ENCODE data around the gene DIPK1B.
"Not testable (repeated sequence)": the region's sequence is repeated elsewhere in the genome, so short reads cannot be mapped to it uniquely, and the experiment has no call there.

The DIPK1B gene

GRCh38 chr9:136748666-136749611 lies 36.6 kb downstream of the DIPK1B start:
- Histone ChIP-seq H3K4me1 (ENCODE audit: insufficient read depth, low read length) (no peaks in the 10 kb centered on the region), H3K27me3 (ENCODE audit: insufficient read depth, low read length) (peaks cover 15% of the 10 kb centered on the region), H3K9me3 (ENCODE audit: low read length) (peaks cover 7% of the 10 kb centered on the region), H3K4me3 (ENCODE audit: low read length) (no peak overlapping the region), H2AFZ (ENCODE audit: low read depth, low read length) (no peak overlapping the region), H3K36me3 (ENCODE audit: insufficient read depth, low read length) (no peaks in the 10 kb centered on the region)

DNA sequence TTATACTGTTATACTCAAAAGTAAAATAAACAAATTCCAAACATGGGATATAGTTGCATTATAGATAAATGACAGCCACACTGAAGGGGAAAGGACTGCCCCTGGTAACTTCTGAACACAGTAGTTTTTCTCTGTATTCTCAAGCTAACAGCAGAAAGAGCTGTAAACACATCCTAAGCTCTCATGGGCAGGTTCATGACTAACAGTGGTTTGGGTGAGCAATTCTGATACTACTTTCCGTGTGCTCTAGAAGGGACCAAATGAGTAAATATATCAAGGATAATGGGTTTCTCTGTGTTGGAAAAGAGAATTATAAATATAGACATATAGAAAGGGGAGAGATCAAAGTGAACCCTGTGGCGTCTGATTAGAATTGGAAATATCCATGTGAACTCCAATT lies 38.2 kb downstream of the DIPK1B start:
- H2AFZ ChIP-seq (ENCODE audit: low read depth, low read length) = no peak overlapping the region
- H3K36me3 ChIP-seq (ENCODE audit: insufficient read depth, low read length) = no peaks in the 10 kb centered on the region
- H3K27me3 ChIP-seq (ENCODE audit: insufficient read depth, low read length) = peaks cover 13% of the 10 kb centered on the region
- H3K4me1 ChIP-seq (ENCODE audit: insufficient read depth, low read length) = no peaks in the 10 kb centered on the region
- peaks cover 7% of the 10 kb centered on the region for H3K9me3 ChIP-seq (ENCODE audit: low read length)
- H3K4me3 ChIP-seq (ENCODE audit: low read length) = no peak overlapping the region

DNA sequence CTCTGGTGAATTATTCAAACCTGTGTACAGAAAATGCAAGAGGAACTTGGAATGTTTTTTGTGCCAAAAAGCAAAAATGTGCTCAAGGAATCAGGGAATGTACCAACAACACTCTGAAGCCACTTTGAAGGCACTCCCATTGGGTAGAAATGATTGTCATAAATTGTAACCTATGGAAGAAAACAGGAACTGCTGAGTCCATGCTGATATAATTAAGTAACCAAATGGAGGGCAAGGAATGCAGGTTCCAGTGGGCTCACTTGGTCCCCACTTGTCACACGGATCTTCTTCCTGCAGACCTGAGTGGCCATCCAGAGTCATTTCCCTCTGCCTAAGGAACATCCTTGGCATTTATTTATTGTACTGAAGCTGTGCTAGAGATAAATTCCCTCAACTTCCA lies 38.9 kb downstream of the DIPK1B start:
- Histone ChIP-seq H3K9me3 (ENCODE audit: low read length) (peaks cover 7% of the 10 kb centered on the region), H2AFZ (ENCODE audit: low read depth, low read length) (no peak overlapping the region), H3K4me1 (ENCODE audit: insufficient read depth, low read length) (no peaks in the 10 kb centered on the region), H3K4me3 (ENCODE audit: low read length) (no peak overlapping the region), H3K36me3 (ENCODE audit: insufficient read depth, low read length) (no peaks in the 10 kb centered on the region), H3K27me3 (ENCODE audit: insufficient read depth, low read length) (peaks cover 11% of the 10 kb centered on the region)

DNA sequence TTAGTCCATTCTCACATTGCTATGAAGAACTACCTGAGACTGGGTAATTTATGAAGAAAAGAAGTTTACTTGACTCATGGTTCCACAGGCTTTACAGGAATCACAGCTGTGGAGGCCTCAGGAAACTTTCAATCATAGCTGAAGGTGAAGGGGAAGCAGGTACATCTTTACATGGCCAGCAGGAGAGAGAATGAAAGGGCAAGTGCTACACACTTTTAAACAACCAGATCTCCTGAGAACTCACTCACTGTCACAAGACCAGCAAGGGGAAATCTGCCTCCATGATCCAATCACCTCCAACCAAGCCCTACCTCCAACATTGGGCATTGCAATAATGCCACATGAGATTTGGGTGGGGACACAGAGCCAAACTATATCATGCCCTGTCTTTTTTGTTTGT lies 39.4 kb downstream of the DIPK1B start:
- H3K4me3 ChIP-seq (ENCODE audit: low read length) = no peak overlapping the region
- peaks cover 11% of the 10 kb centered on the region for H3K27me3 ChIP-seq (ENCODE audit: insufficient read depth, low read length)
- H3K36me3 ChIP-seq (ENCODE audit: insufficient read depth, low read length) = no peaks in the 10 kb centered on the region
- H3K4me1 ChIP-seq (ENCODE audit: insufficient read depth, low read length) = no peaks in the 10 kb centered on the region
- peaks cover 7% of the 10 kb centered on the region for H3K9me3 ChIP-seq (ENCODE audit: low read length)
- no peak overlapping the region for H2AFZ ChIP-seq (ENCODE audit: low read depth, low read length)

- Histone ChIP-seq H2AFZ (ENCODE audit: low read depth, low read length) (no peak overlapping the region), H3K4me3 (ENCODE audit: low read length) (no peak overlapping the region), H3K4me1 (ENCODE audit: insufficient read depth, low read length) (no peaks in the 10 kb centered on the region), H3K36me3 (ENCODE audit: insufficient read depth, low read length) (no peaks in the 10 kb centered on the region), H3K9me3 (ENCODE audit: low read length) (peaks cover 7% of the 10 kb centered on the region), H3K27me3 (ENCODE audit: insufficient read depth, low read length) (peaks cover 11% of the 10 kb centered on the region)
These were observed 41.1 kb downstream of the DIPK1B start for GRCh38 chr9:136753371-136754058.

DNA sequence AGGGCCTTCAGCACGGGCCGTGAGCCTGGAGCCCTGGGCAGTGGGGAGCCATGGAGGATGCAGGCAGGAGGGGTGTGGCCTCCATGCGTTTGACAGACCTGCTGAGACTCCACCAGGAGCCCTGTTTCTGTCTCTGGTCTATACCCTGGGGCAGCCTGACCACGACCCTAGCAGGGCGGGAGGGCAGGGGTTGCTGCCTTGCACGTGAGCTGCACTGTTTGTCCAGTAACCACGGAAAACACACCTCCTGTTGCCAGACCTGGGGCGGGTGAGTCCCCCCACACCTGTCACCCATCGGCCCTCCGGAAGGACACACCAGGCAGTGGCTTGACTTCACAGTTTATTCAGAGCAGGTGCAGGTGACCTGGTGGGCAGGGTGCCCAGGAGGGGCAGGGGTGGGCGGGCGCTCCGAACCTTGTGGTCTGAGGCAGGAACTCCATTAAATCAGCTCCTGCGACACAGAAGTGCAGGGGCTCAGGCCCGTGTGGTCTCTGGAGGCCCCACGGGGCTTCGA lies 41.7 kb downstream of the DIPK1B start:
- peaks cover 7% of the 10 kb centered on the region for H3K27me3 ChIP-seq (ENCODE audit: insufficient read depth, low read length)

GRCh38 chr9:136754626-136755301 lies 42.4 kb downstream of the DIPK1B start:
- Histone ChIP-seq H2AFZ (ENCODE audit: low read depth, low read length) (no peak overlapping the region), H3K9me3 (ENCODE audit: low read length) (peaks cover 7% of the 10 kb centered on the region)

More for the DNA sequence above, 41.7 kb downstream of the DIPK1B start:
- Histone ChIP-seq H3K9me3 (ENCODE audit: low read length) (peaks cover 7% of the 10 kb centered on the region), H3K4me1 (ENCODE audit: insufficient read depth, low read length) (no peaks in the 10 kb centered on the region), H3K36me3 (ENCODE audit: insufficient read depth, low read length) (no peaks in the 10 kb centered on the region), H3K4me3 (ENCODE audit: low read length) (no peak overlapping the region), H2AFZ (ENCODE audit: low read depth, low read length) (no peak overlapping the region)

GRCh38 chr9:136755302-136756133 lies 43.1 kb downstream of the DIPK1B start:
- not testable (repeated sequence) for H3K4me1 ChIP-seq (ENCODE audit: insufficient read depth, low read length); H3K27me3 ChIP-seq (ENCODE audit: insufficient read depth, low read length); H2AFZ ChIP-seq (ENCODE audit: low read depth, low read length); H3K4me3 ChIP-seq (ENCODE audit: low read length); H3K9me3 ChIP-seq (ENCODE audit: low read length); H3K36me3 ChIP-seq (ENCODE audit: insufficient read depth, low read length)

More at GRCh38 chr9:136754626-136755301, 42.4 kb downstream of the DIPK1B start:
- Histone ChIP-seq H3K4me3 (ENCODE audit: low read length) (no peak overlapping the region), H3K4me1 (ENCODE audit: insufficient read depth, low read length) (no peaks in the 10 kb centered on the region), H3K36me3 (ENCODE audit: insufficient read depth, low read length) (no peaks in the 10 kb centered on the region), H3K27me3 (ENCODE audit: insufficient read depth, low read length) (peaks cover 3% of the 10 kb centered on the region)

- H3K9me3 ChIP-seq (ENCODE audit: low read length) = peaks cover 7% of the 10 kb centered on the region
These were observed 43.7 kb downstream of the DIPK1B start for GRCh38 chr9:136756134-136756438.

DNA sequence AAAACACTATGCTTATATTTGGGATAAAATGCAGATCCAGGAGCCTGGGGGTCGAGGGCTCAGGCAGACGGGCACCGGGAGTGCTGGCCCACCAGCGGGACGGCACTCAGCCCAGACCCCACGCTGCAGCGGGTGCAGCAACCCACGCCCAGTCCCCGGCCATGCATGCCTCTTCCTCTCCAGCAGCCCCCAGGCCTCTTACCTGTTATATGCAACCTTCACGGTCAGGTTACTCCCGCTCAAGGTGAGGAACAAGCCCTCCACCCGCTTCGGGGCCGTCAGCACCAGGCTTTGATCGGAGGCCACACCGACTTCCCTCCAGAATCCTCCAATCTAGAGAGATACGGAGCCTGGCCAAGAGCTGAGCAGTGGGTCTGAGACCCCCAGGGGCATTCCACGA lies 44.5 kb downstream of the DIPK1B start:
- H3K27me3 ChIP-seq (ENCODE audit: insufficient read depth, low read length) = peaks cover 3% of the 10 kb centered on the region
- no peak overlapping the region for H3K4me3 ChIP-seq (ENCODE audit: low read length)
- H3K4me1 ChIP-seq (ENCODE audit: insufficient read depth, low read length) = peaks cover 3% of the 10 kb centered on the region
- no peaks in the 10 kb centered on the region for H3K36me3 ChIP-seq (ENCODE audit: insufficient read depth, low read length)
- peaks cover 5% of the 10 kb centered on the region for H3K9me3 ChIP-seq (ENCODE audit: low read length)
- no peak overlapping the region for H2AFZ ChIP-seq (ENCODE audit: low read depth, low read length)

More at GRCh38 chr9:136756134-136756438, 43.7 kb downstream of the DIPK1B start:
- no peak overlapping the region for H2AFZ ChIP-seq (ENCODE audit: low read depth, low read length)
- H3K4me3 ChIP-seq (ENCODE audit: low read length) = no peak overlapping the region
- H3K27me3 ChIP-seq (ENCODE audit: insufficient read depth, low read length) = peaks cover 3% of the 10 kb centered on the region
- H3K36me3 ChIP-seq (ENCODE audit: insufficient read depth, low read length) = no peaks in the 10 kb centered on the region
- H3K4me1 ChIP-seq (ENCODE audit: insufficient read depth, low read length) = peaks cover 2% of the 10 kb centered on the region

- Histone ChIP-seq H3K4me3 (ENCODE audit: low read length) (no peak overlapping the region), H3K27me3 (ENCODE audit: insufficient read depth, low read length) (peaks cover 3% of the 10 kb centered on the region), H2AFZ (ENCODE audit: low read depth, low read length) (no peak overlapping the region), H3K9me3 (ENCODE audit: low read length) (peaks cover under 1% of the 10 kb centered on the region), H3K36me3 (ENCODE audit: insufficient read depth, low read length) (no peaks in the 10 kb centered on the region), H3K4me1 (ENCODE audit: insufficient read depth, low read length) (peaks cover 3% of the 10 kb centered on the region)
These were observed 45.0 kb downstream of the DIPK1B start for GRCh38 chr9:136757328-136757727.

DNA sequence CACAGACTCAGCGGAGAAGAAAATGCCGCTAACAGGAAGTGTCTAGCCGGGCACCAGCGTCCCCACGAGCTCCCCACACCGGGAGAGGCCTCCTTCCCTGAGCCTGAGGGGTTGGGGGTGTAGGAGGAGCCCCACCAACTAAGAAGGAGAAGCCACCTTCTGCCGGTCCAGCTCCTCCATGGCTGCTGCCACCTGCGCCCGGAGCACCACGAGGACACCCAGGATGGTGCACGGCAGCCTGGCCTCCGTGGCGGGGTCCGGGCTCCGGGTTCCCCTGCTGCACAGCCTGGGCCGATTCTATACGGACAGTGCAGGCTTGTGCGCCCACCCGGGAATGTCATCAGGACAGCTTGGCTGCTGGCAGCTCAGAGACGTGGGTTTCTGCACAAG lies 45.4 kb downstream of the DIPK1B start:
- H3K4me1 ChIP-seq (ENCODE audit: insufficient read depth, low read length) = peaks cover 3% of the 10 kb centered on the region
- H3K27me3 ChIP-seq (ENCODE audit: insufficient read depth, low read length) = peaks cover 3% of the 10 kb centered on the region
- H2AFZ ChIP-seq (ENCODE audit: low read depth, low read length) = no peak overlapping the region
- no peak overlapping the region for H3K4me3 ChIP-seq (ENCODE audit: low read length)
- H3K36me3 ChIP-seq (ENCODE audit: insufficient read depth, low read length) = no peaks in the 10 kb centered on the region
- H3K9me3 ChIP-seq (ENCODE audit: low read length) = no peaks in the 10 kb centered on the region

Measured in neuron (in vitro differentiated cells).